Trophoblast cell (in vitro differentiated cells and primary cell): ENCODE results near the gene MIER3.

Experiments used
- DNase-seq, 2 donors: peaks; one replicate each; pipeline ENCODE4 v3.0.0-alpha.2; 2016
- H2AFZ ChIP-seq: 2 replicates; pipeline ENCODE4 v1.6.1; 2013; ENCODE audit warnings: low read length, moderate library complexity, mild to moderate bottlenecking; ENCODE audit not compliant: insufficient read depth, poor library complexity
- H2AK5ac ChIP-seq: 2 replicates; pipeline ENCODE4 v1.6.1; 2013; ENCODE audit warnings: mild to moderate bottlenecking, low read length
- H2BK120ac ChIP-seq: 2 replicates; pipeline ENCODE4 v1.6.1; 2013; ENCODE audit warnings: low read length, mild to moderate bottlenecking, moderate library complexity; ENCODE audit not compliant: insufficient read depth, poor library complexity
- H2BK12ac ChIP-seq: 2 replicates; pipeline ENCODE4 v1.6.1; 2013; ENCODE audit warnings: mild to moderate bottlenecking, low read length, moderate library complexity
- H2BK5ac ChIP-seq: 2 replicates; pipeline ENCODE4 v1.6.1; 2013; ENCODE audit warnings: low read length, low read depth, moderate library complexity, mild to moderate bottlenecking; ENCODE audit not compliant: poor library complexity
- H3K14ac ChIP-seq: 2 replicates; pipeline ENCODE4 v1.6.1; 2013; ENCODE audit warnings: mild to moderate bottlenecking, low read length
- H3K18ac ChIP-seq: 2 replicates; pipeline ENCODE4 v1.6.1; 2013; ENCODE audit warnings: mild to moderate bottlenecking, low read length
- H3K23ac ChIP-seq: 2 replicates; pipeline ENCODE4 v1.6.1; 2013; ENCODE audit warnings: low read length
- H3K27ac ChIP-seq: 2 replicates; pipeline ENCODE4 v1.5.1; 2013; ENCODE audit warnings: low read depth, mild to moderate bottlenecking, inconsistent platforms, low read length, moderate library complexity
- H3K27me3 ChIP-seq: 2 replicates; pipeline ENCODE4 v1.6.1; 2013; ENCODE audit warnings: inconsistent platforms, mild to moderate bottlenecking, low read length, moderate library complexity; ENCODE audit not compliant: insufficient read depth
- H3K36me3 ChIP-seq, 2 experiments: 1 replicate in 1 of 2; 2 replicates in 1 of 2; pipeline ENCODE4 v1.6.1; 2013; ENCODE audit warnings: low read length in 2 of 2, mild to moderate bottlenecking in 2 of 2, moderate library complexity in 1 of 2; ENCODE audit not compliant: insufficient read depth in 2 of 2, control insufficient read depth in 1 of 2
- H3K4ac ChIP-seq: 2 replicates; pipeline ENCODE4 v1.6.1; 2013; ENCODE audit warnings: low read depth, mild to moderate bottlenecking, low read length, moderate library complexity
- H3K4me1 ChIP-seq, 2 experiments: 1 replicate in 1 of 2; 2 replicates in 1 of 2; pipeline ENCODE4 v1.6.1; 2013; ENCODE audit warnings: low read length in 2 of 2, mild to moderate bottlenecking in 2 of 2, moderate library complexity in 1 of 2; ENCODE audit not compliant: insufficient read depth in 2 of 2, control insufficient read depth in 1 of 2
- H3K4me2 ChIP-seq: 2 replicates; pipeline ENCODE4 v1.6.1; 2013; ENCODE audit warnings: inconsistent platforms, mild to moderate bottlenecking, low read length, moderate library complexity
- H3K4me3 ChIP-seq: 2 replicates; pipeline ENCODE4 v1.5.1; 2013; ENCODE audit warnings: mild to moderate bottlenecking, low read depth, low read length, inconsistent platforms
- H3K79me1 ChIP-seq: one replicate; pipeline ENCODE4 v1.6.1; 2013; ENCODE audit warnings: low read length
- H3K79me2 ChIP-seq: 2 replicates; pipeline ENCODE4 v1.6.1; 2013; ENCODE audit warnings: low read length, mild to moderate bottlenecking; ENCODE audit not compliant: control insufficient read depth, insufficient read depth, poor library complexity
- H3K9ac ChIP-seq: 2 replicates; pipeline ENCODE4 v1.6.1; 2013; ENCODE audit warnings: mild to moderate bottlenecking, low read length
- H3K9me3 ChIP-seq: 2 replicates; pipeline ENCODE4 v1.6.1; 2013; ENCODE audit warnings: low read depth, mild to moderate bottlenecking, control low read depth, inconsistent platforms, low read length; ENCODE audit not compliant: insufficient read depth
- H4K12ac ChIP-seq: 2 replicates; pipeline ENCODE4 v1.6.1; 2013; ENCODE audit warnings: low read depth, mild to moderate bottlenecking, low read length, moderate library complexity
- H4K8ac ChIP-seq: 2 replicates; pipeline ENCODE4 v1.6.1; 2013; ENCODE audit warnings: low read depth, mild to moderate bottlenecking, low read length, moderate library complexity
- H4K91ac ChIP-seq: one replicate; pipeline ENCODE4 v1.6.1; 2013; ENCODE audit warnings: low read depth, mild to moderate bottlenecking, low read length, moderate library complexity
- WGBS: extraction: QIAGEN DNeasy Blood & Tissue Kit; methylation state at CpG from one replicate; pipeline ENCODE4 v1.1.7; 2013; ENCODE audit warnings: missing lambda C conversion rate; ENCODE audit not compliant: insufficient read length, insufficient coverage; ENCODE audit errors: extremely low coverage; 5-methylcytosine and 5-hydroxymethylcytosine counted together

MIER3 gene

DNA sequence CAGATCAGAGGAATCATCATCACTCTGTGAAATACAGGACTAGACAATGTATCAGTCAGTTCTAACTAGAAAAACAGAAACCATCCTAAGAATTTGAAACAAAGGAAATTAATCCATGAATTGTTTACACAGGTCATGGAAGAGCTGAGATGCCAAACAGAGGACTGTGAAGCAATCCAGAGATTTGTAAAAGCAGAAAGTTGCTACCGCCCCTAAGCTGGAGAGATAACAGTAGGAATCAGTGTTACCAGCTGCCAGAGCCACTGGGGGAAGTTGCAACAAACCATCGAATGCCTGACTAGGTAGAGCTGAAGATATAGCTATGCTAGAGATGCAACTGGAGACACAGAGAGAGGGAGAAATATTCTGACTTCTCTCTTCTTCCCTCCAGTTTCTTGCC lies 10.4 kb upstream of the MIER3 start:
- no peak overlapping the region for H3K14ac ChIP-seq
- no peak overlapping the region for H3K23ac ChIP-seq
- no peak overlapping the region for H3K27ac ChIP-seq
- H2BK5ac ChIP-seq = no peak overlapping the region
- H3K4ac ChIP-seq = no peak overlapping the region
- no peaks in the 10 kb centered on the region for H3K79me2 ChIP-seq
- no peak overlapping the region for H2AK5ac ChIP-seq
- H4K8ac ChIP-seq = no peak overlapping the region
- H2BK120ac ChIP-seq = no peak overlapping the region
- peaks cover 0 to 2% of the 10 kb centered on the region in 2 experiments for H3K4me1 ChIP-seq
- WGBS = no CpG with 5 or more reads among the region's 2 CpGs
- H3K9ac ChIP-seq = no peak overlapping the region
- no peaks in the 10 kb centered on the region for H3K9me3 ChIP-seq
- H3K36me3 ChIP-seq = no peaks in the 10 kb centered on the region
- H3K27me3 ChIP-seq = no peaks in the 10 kb centered on the region
- DNase-seq = no peak
- no peak overlapping the region for H2AFZ ChIP-seq
- H3K4me2 ChIP-seq = no peak overlapping the region
- no peaks in the 10 kb centered on the region for H3K79me1 ChIP-seq
- no peak overlapping the region for H4K12ac ChIP-seq
- H4K91ac ChIP-seq = no peak overlapping the region
- no peak overlapping the region for H2BK12ac ChIP-seq
- no peak overlapping the region for H3K4me3 ChIP-seq
- no peak overlapping the region for H3K18ac ChIP-seq

DNA sequence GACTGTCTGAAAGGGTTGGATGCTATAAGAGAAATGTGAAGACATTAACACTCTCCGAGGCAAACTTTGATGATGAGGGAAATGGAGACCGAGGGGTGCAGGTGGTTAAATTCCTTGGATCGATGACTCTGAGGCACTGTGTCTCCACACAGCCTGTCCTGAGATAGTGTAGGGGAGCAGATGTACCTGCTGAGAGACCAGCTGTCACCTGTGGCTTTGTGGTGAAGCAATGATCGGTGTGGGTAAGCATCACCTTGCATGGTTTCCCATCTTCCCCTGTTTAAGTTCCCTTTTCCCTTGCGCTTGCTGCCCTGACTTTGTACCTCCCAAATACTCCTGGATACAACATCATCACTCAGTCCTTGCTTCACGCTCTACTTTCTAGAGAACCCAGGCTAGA lies 9.8 kb upstream of the MIER3 start:
- H3K14ac ChIP-seq = no peak overlapping the region
- H2BK12ac ChIP-seq = no peak overlapping the region
- no CpG with 5 or more reads among the region's 6 CpGs for WGBS
- H2BK5ac ChIP-seq = no peak overlapping the region
- H3K18ac ChIP-seq = no peak overlapping the region
- peaks cover 0 to 2% of the 10 kb centered on the region in 2 experiments for H3K4me1 ChIP-seq
- H3K4me2 ChIP-seq = no peak overlapping the region
- H4K8ac ChIP-seq = no peak overlapping the region
- H3K79me2 ChIP-seq = no peaks in the 10 kb centered on the region
- H3K4me3 ChIP-seq = no peak overlapping the region
- no peaks in the 10 kb centered on the region for H3K9me3 ChIP-seq
- no peaks in the 10 kb centered on the region for H3K27me3 ChIP-seq
- H3K9ac ChIP-seq = no peak overlapping the region
- no peak overlapping the region for H4K91ac ChIP-seq
- no peak overlapping the region for H2AFZ ChIP-seq
- no peak overlapping the region for H4K12ac ChIP-seq
- H2BK120ac ChIP-seq = no peak overlapping the region
- H3K23ac ChIP-seq = no peak overlapping the region
- H2AK5ac ChIP-seq = no peak overlapping the region
- H3K27ac ChIP-seq = no peak overlapping the region
- no peak for DNase-seq
- no peaks in the 10 kb centered on the region for H3K36me3 ChIP-seq
- H3K79me1 ChIP-seq = no peaks in the 10 kb centered on the region
- H3K4ac ChIP-seq = no peak overlapping the region

DNA sequence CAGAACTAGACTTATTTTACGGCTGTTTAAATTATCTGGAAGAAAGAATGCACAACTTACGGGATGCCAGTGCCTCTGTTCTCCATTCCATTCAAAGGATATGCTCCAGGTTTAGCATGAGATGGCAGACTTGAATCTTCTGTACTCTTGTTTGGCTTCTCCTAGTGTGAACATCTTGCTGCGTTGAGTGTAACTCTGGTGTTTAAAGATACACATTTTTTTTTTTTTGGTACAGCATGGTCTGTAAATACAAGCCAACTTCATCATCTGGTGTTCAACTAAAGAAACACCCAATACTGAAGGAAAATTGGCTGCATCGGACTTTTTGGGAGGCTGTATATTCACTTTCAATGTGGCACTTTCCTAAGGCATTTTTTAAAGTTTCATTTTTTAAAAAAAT lies 7.4 kb upstream of the MIER3 start:
- Histone ChIP-seq H2BK12ac (no peak overlapping the region), H3K9me3 (no peaks in the 10 kb centered on the region), H3K4me2 (no peak overlapping the region), H3K27me3 (no peaks in the 10 kb centered on the region), H3K27ac (no peak overlapping the region), H4K12ac (no peak overlapping the region), H3K18ac (no peak overlapping the region), H3K36me3 (no peaks in the 10 kb centered on the region), H3K23ac (no peak overlapping the region), H3K4me3 (no peak overlapping the region), H2AFZ (no peak overlapping the region), H4K8ac (no peak overlapping the region), H2BK5ac (no peak overlapping the region), H3K79me1 (no peaks in the 10 kb centered on the region), H4K91ac (no peak overlapping the region), H3K79me2 (no peaks in the 10 kb centered on the region), H3K4me1 (peaks cover 0 to 2% of the 10 kb centered on the region in 2 experiments), H2BK120ac (no peak overlapping the region), H3K9ac (no peak overlapping the region), H3K4ac (no peak overlapping the region), H3K14ac (no peak overlapping the region), H2AK5ac (no peak overlapping the region)
- no CpG with 5 or more reads among the region's 4 CpGs for WGBS
- no peak for DNase-seq

DNA sequence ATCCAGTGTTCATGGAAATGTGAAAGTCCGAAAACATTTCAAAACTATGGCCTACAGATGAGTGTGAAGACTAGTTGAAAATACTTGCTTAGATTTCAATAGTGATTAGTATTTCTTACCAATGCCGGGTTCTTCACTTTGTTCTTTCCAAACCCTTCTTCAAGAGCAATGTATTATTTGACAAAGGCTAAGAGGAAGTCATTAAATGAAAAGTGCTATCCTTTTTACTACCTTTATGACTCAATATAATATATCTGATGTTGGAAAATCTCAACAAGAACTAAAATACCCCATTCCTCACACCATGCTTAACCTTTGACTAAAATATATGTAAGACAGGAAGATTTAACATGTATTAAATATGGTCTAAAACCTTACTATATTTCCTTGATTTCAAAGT lies 6.7 kb upstream of the MIER3 start:
- Histone ChIP-seq H3K4me3 (no peak overlapping the region), H3K9me3 (no peaks in the 10 kb centered on the region), H3K79me1 (no peaks in the 10 kb centered on the region), H4K8ac (no peak overlapping the region), H3K27ac (no peak overlapping the region), H4K12ac (no peak overlapping the region), H2BK12ac (no peak overlapping the region), H3K23ac (no peak overlapping the region), H3K4me2 (no peak overlapping the region), H2BK120ac (no peak overlapping the region), H2AK5ac (no peak overlapping the region), H4K91ac (no peak overlapping the region), H3K4ac (no peak overlapping the region), H2BK5ac (no peak overlapping the region), H3K18ac (no peak overlapping the region), H3K4me1 (peaks cover 0 to 2% of the 10 kb centered on the region in 2 experiments), H3K9ac (no peak overlapping the region), H3K27me3 (no peaks in the 10 kb centered on the region), H3K36me3 (no peaks in the 10 kb centered on the region), H2AFZ (no peak overlapping the region), H3K14ac (no peak overlapping the region), H3K79me2 (no peaks in the 10 kb centered on the region)
- no CpG with 5 or more reads among the region's 2 CpGs for WGBS
- no peak for DNase-seq
